ENCODE results near the gene DNAJB7.
A peak's percentile ranks its signal among the peaks of the same experiment; 100 is the strongest.
"Not testable (repeated sequence)": the region's sequence is repeated elsewhere in the genome, so short reads cannot be mapped to it uniquely, and the experiment has no call there.

DNAJB7 gene

GRCh38 chr22:40862013-40862412, at the start of gene DNAJB7:
Gene DNAJB7, minus strand, starts transcription at chr22:40862113. Its CDS starts 119 bp downstream, at chr22:40861994.
- DNase-seq (ENCODE audit: low spot score) = no peak

DNA sequence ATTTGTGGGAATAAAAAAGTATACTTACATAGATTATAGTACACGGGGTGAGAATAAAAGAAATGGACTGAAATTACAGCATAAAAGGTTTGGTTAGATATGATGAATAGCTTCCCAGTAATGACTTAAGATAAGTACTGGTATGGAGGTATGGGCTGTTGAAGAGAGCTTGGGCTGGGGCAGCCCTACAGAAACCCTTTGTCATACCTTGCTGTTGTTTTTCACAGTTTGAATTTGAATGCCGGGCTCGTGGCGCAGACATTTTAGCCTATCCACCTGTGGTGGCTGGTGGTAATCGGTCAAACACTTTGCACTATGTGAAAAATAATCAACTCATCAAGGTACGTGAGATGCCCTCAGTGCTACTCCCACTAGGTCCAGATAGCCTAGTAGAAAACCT, 47.0 kb upstream of the DNAJB7 start:
- no peak for DNase-seq (ENCODE audit: low spot score)

- no peak for DNase-seq (ENCODE audit: low spot score)
These were observed 42.2 kb upstream of the DNAJB7 start for GRCh38 chr22:40904101-40904500.

- peak; percentile 56 for DNase-seq (ENCODE audit: low spot score)
These were observed 37.0 kb upstream of the DNAJB7 start for GRCh38 chr22:40898850-40899357.

DNA sequence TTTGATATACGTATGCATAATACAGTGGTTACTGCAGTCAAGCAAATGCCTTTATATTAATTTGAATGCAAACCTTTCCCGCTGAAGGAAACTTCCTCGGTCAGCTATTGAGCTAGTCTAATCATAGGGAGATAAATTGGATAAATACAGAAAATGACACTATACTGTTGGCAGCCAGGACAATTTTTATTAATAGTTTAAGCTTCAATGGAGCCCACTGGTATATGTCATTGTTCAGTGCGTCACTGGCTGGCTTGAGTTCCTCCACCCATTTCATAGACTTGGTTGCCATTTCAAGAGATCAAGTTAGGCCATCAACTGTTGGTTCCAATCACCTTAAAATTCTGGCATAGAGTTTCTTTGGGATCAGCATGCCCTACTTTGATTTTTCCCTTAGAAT, 32.5 kb upstream of the DNAJB7 start:
- no peak for DNase-seq (ENCODE audit: low spot score)

GRCh38 chr22:40890881-40891280, 29.0 kb upstream of the DNAJB7 start:
- no peak for DNase-seq (ENCODE audit: low spot score)

DNA sequence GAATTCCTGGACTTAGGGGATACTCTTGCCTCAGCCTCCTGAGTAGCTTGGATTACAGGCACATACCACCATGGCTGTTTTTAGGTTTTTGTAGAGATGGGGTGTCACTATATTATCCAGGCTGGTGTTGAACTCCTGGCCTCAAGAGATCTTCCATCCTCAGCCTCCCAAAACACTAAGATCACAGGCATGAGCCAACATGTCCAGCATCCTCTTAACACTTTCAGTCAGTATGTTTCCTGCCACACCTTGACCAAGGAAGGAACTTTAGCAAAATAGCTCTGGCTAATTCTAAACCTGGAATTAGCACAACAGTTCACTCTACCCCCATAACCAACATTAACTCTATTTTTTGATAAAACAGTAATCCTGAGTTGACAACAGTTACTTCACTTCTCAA, 27.2 kb upstream of the DNAJB7 start:
- no peak for DNase-seq (ENCODE audit: low spot score)

DNA sequence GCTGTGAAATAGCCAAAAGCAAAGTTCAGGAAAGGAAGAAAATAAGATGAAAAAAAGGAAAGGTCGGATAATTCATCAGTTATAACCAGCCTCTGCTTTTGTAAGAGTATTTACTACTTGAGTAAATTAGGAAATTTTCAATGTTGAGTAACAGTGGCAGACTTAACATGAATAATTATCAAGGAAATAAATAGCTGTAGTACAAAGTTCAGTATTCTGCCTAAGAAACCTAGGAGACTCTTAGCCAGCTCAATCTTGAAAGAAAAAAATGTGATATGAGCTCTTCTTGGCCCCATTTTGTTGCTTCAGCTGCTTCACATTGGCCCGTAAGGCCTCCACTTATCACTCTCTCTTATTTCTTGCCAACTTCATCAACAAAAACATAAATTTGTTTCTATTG, 17.0 kb upstream of the DNAJB7 start:
- DNase-seq (ENCODE audit: low spot score) = no peak

DNA sequence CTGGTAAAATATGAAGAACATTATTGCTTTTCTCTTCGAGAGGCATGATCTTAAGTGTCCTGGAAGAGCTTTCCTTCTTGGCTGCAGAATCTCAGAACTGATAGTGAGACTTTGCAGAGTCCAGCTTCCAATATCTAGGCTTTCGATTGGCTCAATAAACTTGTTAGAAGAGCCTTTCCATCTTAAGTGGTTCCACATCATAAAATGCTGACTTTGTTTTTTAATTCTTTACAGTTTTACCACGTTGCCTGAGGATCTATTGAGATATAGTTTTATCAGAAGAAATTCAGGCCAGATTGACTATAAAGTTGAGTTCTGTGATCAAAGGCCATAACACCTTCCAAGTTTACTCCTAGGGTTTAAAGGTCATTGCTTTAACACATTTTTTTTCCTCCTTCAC, 15.6 kb upstream of the DNAJB7 start:
- no peak for DNase-seq (ENCODE audit: low spot score)

DNA sequence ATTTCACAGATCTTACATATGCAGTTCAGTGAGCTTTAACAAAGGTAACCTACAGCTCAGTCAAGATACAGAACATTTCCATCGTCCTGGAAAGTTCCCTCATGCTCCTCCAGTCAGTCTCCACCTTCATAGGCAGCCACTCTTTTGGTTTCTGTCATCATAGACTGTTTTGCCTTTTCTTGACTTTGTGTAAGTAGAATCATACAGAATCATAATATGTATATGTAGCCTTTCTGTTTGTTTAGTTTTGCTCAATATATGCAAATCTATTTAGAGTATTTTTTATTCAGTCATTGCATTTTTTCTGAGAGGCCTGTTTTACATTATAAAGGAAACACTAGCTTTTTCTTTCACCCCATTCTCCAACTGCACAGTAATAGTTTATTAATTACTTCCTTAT, 15.0 kb upstream of the DNAJB7 start:
- DNase-seq (ENCODE audit: low spot score) = no peak

DNA sequence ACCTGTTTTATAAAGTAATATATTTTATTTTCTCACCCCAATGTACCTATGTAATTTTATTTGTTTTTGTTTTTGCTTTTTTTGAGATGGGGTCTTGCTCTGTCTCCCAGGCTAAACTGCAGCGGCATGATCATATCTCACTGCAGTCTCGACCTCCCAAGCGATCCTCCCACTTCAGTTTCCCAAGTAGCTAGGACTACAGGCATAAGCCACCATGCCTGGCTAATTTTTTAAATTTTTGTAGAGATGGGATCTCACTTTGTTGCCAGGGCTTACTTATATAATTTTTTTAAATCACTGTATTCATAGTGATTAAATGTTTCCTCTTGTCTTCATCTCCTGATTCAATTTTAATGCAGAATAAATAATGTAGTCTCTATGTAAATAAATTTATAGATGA, 13.2 kb upstream of the DNAJB7 start:
- no peak for DNase-seq (ENCODE audit: low spot score)

- DNase-seq (ENCODE audit: low spot score) = no peak
These were observed 12.1 kb upstream of the DNAJB7 start for GRCh38 chr22:40874016-40874415.

DNA sequence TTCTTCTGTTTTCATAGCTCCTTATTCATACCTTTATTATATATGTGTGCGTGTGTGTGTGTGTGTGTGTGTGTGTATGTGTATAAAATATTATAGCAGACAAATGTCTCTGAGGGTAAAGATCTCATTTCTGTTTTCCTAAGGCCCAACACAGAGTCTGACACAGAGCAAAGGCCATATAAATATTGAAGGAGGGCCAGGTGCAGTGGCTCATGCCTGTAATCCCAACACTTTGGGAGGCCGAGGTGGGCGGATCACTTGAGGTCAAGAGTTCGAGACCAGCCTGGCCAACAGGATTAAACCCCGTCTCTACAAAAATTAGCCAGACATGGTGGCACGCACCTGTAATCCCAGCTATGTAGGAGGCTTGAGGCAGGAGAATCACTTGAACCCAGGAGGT, 6.5 kb upstream of the DNAJB7 start:
- not testable (repeated sequence) for DNase-seq (ENCODE audit: low spot score)

- no peak for DNase-seq (ENCODE audit: low spot score)
These were observed 5.2 kb upstream of the DNAJB7 start for GRCh38 chr22:40867109-40867508.

GRCh38 chr22:40862537-40862936, 624 bp upstream of the DNAJB7 start:
- no peak for DNase-seq (ENCODE audit: low spot score)

DNA sequence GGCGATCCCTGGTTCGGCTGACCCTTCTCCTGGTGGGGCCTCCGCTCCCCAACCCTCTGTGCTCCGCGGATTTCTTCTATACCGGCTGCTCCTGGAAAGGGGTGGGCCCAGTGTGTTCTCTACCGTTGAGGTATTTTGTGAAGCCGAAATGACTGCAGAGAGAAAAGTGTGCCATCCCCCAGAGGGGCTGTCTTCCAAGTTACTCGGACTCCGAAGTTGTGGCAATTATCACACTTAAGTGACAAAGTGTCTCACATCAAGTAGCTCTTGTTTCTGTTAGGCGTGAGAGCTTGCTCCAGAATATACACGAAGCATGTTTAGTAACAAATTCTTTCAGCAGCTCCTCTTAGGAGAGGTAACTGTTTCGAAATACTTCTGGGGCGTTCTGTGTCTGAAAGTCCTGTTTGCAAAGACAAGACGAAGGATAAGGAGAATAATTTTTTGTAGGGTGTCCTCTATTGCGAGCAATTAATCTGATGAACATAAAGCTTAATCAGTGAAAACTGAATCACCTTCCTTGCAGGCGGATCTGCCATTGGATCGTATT, 4.5 kb downstream of the DNAJB7 start:
- DNase-seq (ENCODE audit: low spot score) = no peak

DNA sequence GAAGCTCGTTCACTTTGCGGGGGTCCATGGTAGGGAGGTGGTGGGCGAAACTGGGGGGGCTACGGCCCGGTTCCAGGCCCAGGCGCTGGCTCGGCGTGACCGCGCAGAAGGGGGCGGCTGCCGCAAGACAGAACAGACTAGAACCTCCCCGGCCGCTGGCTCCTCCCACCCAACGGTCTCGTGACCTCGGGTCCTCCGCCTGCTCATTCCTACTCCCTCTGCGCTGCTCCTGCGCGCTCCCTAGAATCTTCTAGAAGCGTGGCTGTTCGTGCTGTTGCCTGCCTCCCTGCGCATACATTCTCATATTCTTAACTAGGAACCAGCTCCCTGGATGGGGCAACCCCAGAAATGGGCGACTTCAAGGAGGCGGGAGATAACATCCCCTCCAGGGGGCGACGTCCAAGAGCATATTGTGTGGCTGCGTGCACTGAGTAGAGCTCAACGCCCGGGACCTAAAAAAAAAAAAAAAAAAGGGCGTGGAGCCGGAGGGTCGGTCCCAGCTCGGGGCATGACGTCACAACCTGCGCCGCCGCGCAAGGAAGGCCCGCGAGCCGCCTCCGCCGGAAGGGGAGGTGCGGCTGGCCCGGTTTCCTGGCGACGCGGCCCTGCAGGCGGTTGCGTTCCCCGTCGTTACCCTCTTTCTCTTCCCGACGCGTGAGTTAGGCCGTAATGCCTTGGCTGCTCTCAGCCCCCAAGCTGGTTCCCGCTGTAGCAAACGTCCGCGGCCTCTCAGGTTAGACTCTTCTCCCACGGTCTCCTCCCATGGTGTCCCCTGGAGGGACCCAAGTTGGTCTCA, 5.2 kb downstream of the DNAJB7 start, which contains the start of the genes ST13 and XPNPEP3:
Gene ST13, minus strand, starts transcription at position 127 of the 796 bp plus-strand sequence. Its CDS starts 99 bp downstream, at position 28.
Gene XPNPEP3, plus strand, starts transcription at position 636 of the 796 bp plus-strand sequence. Its CDS starts 34 bp downstream, at position 670.
- peak; percentile 98 for DNase-seq (ENCODE audit: low spot score)

GRCh38 chr22:40855979-40856512, 5.9 kb downstream of the DNAJB7 start:
- DNase-seq (ENCODE audit: low spot score) = peak; percentile 66

GRCh38 chr22:40855071-40855978, 6.6 kb downstream of the DNAJB7 start:
- DNase-seq (ENCODE audit: low spot score) = no peak

DNA sequence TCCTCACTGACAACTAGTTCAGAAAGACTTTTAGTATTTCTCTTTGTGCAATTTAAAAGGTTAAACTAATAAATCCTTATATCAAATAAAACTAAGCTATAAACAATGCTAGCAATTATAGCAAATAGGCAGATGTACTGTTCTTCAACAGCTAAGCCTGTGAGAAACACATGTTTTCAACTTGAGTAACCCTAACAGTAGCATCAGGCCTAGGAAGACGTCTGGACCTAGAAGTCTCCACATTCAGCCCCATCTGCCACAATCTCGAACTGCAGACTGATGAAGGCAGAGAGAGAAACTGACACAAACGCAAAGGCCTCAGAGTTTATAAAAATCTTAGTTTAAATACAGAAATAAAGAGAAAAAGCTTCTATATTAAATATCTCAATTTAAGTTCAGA, 8.0 kb downstream of the DNAJB7 start:
- DNase-seq (ENCODE audit: low spot score) = no peak

DNA sequence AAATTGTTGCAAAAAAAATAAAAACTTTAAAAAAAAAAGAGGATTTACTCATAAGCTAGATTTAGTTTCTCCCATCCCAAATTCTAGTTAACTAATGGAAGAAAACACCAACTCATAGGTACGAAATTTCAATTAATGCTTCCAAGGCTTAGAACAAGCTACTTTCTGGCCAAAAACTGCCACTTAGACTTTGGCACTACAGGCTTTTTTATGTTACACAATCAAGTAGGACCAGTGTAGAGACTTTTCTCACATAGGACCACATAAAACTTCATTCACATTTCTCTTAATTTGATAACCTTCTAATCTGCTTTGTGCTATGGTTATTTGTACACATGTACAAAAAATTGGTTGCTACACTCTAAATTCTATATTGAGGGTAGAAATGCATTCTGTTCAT, 8.6 kb downstream of the DNAJB7 start:
- no peak for DNase-seq (ENCODE audit: low spot score)

DNA sequence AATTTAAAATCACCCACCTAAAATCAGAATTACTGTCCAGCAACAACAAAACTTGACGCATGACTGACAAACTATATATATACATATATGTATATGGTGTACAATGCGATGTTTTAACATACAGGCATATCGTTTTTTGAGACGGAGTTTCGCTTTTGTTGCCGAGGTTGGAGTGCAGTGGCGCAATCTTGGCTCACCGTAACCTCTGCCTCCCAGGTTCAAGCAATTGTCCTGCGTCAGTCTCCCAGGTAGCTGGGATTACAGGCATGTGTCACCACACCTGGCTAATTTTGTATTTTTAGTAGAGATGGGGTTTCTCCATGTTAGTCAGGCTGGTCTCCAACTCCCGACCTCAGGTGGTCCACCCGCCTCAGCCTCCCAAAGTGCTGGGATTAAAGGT, 16.1 kb downstream of the DNAJB7 start:
- DNase-seq (ENCODE audit: low spot score) = not testable (repeated sequence)

Data from D341Med (cell line).